Activated T-helper 2 cell treated with anti-CD3 and anti-CD28 coated beads, Interferon-gamma antibody, Interleukin-2, Interleukin-4, amounts not matched to agents 10 μg/mL and 5 μg/mL and 100 μg/mL, durations not matched to agents 14 hours and 24 hours and 36 hours (primary cell): ENCODE measurements around the gene DZANK1. TPM values are rescaled to one million over a fixed set of nuclear protein-coding genes. Genes with fewer than 3 reads are reported as not detected.
A peak's percentile ranks its signal among the peaks of the same experiment; 100 is the strongest.

Experiments
- DNase-seq: peaks from one replicate; pipeline ENCODE4 v3.0.0; 2021; ENCODE audit warnings: low spot score
- H3K27ac Mint-ChIP-seq: one replicate; pipeline ENCODE4 v1.8.0; 2021; ENCODE audit warnings: mixed read lengths
- H3K27me3 Mint-ChIP-seq: one replicate; pipeline ENCODE4 v1.8.0; 2021; ENCODE audit warnings: low read depth, mixed read lengths
- H3K36me3 Mint-ChIP-seq: one replicate; pipeline ENCODE4 v1.8.0; 2021; ENCODE audit warnings: low read depth, mixed read lengths
- H3K4me1 Mint-ChIP-seq: one replicate; pipeline ENCODE4 v1.8.0; 2021; ENCODE audit warnings: low read depth, mixed read lengths
- H3K4me3 Mint-ChIP-seq: one replicate; pipeline ENCODE4 v1.8.0; 2021; ENCODE audit warnings: low read depth, mild to moderate bottlenecking, moderate library complexity, mixed read lengths
- H3K9me3 Mint-ChIP-seq: one replicate; pipeline ENCODE4 v1.8.0; 2021; ENCODE audit warnings: mixed read lengths
- intact Hi-C: fragments of 100-400 bp; cut with micrococcal nuclease; formaldehyde crosslinking; loops from one replicate; pipeline ENCODE4 v1.15.1; 2023
- total RNA-seq: library from RNA; stranded (reverse); gene quantifications from 2 replicates; pipeline ENCODE4 v1.2.3, GENCODE V29; 2022

DZANK1 gene
- total RNA-seq, 1 donor from 2014 or later, result 1.3 TPM

DNA sequence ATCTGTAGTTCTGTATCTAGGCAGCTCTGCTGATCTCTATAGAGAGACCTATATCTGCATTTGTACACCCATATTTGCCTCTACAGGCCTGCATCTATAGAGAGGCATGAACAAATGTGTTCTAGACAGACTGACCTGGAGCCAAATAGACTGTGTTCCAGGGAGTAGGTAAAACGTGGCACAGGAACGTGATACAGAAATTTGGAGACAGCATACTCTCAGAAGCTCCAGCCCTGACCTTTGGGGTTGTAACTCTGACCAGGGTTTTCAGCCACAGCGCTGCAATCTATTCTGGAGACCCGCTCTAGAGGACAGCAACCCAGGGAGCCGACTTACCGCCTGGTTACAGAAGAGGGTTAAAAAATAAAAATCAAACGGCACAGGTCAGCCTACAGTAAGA is 29.2 kb upstream of the DZANK1 start:
- H3K4me1 Mint-ChIP-seq, result peaks cover 13% of the 10 kb centered on the region

DNA sequence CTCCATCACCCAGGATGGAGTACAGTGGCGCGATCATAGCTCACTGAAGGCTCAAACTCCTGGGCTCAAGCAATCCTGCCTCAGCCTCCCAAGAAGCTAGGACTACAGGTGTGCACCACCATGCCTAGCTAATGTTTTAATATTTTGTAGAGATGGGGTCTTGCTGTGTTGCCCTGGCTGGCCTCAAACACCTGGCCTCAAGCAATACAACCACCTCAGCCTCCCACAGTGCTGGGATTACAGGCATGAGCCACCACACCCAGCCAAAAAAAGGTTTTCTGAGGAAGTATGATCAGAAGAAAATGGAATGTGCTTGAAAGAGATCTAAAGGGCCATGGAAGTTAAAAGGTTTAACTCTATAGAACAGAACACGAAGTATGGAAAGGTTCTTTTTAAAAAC is 21.5 kb upstream of the DZANK1 start:
- no peaks in the 10 kb centered on the region for H3K4me1 Mint-ChIP-seq
- H3K4me3 Mint-ChIP-seq, result no peak overlapping the region
- H3K27ac Mint-ChIP-seq, result no peak overlapping the region
- H3K9me3 Mint-ChIP-seq, result no peaks in the 10 kb centered on the region
- H3K27me3 Mint-ChIP-seq, result no peaks in the 10 kb centered on the region
- intact Hi-C loops, result no loop called here
- peaks cover 36% of the 10 kb centered on the region for H3K36me3 Mint-ChIP-seq
- no peak for DNase-seq

More for the DNA sequence above, 29.2 kb upstream of the DZANK1 start:
- intact Hi-C loops, result no loop called here
- peak overlapping the region; percentile 97 for H3K4me3 Mint-ChIP-seq
- peaks cover 14% of the 10 kb centered on the region for H3K36me3 Mint-ChIP-seq
- peak overlapping the region; percentile 52 for H3K27ac Mint-ChIP-seq
- H3K27me3 Mint-ChIP-seq, result no peaks in the 10 kb centered on the region
- DNase-seq, result no peak
- no peaks in the 10 kb centered on the region for H3K9me3 Mint-ChIP-seq

DNA sequence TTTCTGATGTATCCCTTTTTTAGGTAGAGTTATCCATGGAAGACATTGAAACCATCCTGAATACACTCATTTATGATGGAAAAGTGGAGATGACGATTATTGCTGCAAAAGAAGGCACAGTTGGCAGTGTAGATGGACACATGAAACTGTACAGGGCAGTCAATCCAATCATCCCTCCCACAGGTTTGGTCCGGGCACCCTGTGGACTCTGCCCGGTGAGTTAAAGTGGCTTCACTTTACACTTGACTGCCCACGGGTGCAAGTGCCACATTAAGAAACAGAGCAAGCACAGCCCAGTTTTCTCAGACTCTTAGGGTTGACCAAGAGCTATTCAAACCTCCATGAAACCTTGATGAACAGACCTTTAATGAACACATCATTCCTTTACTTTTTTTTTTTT is 14.8 kb upstream of the DZANK1 start:
- H3K27ac Mint-ChIP-seq, result no peak overlapping the region

DNA sequence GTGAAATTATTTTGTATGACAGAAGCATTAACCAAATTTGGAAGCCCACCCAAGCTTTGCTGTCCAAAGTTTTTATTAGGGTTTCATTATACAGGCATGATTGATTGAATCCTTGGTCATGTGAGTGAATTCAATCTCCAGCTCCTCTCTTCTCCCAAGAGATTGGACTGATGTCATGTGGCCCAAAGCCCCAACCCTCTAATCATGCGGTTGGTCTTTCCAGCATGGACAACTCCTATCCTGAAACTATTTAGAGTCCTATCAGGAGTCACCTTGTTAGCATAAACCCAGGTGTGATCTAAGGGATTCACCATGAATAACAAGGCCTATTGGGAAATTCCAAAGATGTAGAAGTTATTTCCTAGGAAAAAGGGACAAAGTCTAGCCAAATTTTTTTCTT is 11.0 kb upstream of the DZANK1 start:
- intact Hi-C loops, result no loop called here
- no peak overlapping the region for H3K27ac Mint-ChIP-seq
- no peak for DNase-seq

More for the DNA sequence above, 14.8 kb upstream of the DZANK1 start:
- intact Hi-C loops, result no loop called here
- no peak overlapping the region for H3K4me3 Mint-ChIP-seq
- H3K9me3 Mint-ChIP-seq, result no peaks in the 10 kb centered on the region
- DNase-seq, result no peak
- no peaks in the 10 kb centered on the region for H3K27me3 Mint-ChIP-seq
- H3K36me3 Mint-ChIP-seq, result peaks cover 41% of the 10 kb centered on the region
- H3K4me1 Mint-ChIP-seq, result no peaks in the 10 kb centered on the region

DNA sequence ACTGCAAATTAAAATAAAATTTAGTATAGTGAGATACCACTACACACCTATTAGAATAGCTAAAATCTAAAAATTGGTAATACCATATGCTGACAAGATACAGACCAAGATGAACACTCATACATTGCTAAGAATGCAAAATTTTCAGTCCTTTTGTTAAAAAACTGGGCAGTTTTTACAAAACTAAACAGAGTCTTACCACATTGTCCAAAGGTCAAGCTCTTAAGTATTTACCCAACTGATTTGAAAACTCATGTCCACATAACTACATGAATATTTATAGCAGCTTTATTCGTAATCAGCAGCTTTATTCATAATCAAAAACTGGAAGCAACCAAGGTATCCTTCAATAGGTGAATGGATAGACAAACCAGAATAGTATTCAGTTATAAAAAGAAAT is 10.4 kb upstream of the DZANK1 start:
- Mint-ChIP-seq H3K4me1 (no peaks in the 10 kb centered on the region), H3K4me3 (no peak overlapping the region), H3K36me3 (peaks cover 46% of the 10 kb centered on the region), H3K27ac (no peak overlapping the region), H3K27me3 (no peaks in the 10 kb centered on the region), H3K9me3 (no peaks in the 10 kb centered on the region)
- intact Hi-C loops, result no loop called here
- DNase-seq, result no peak

More for the DNA sequence above, 11.0 kb upstream of the DZANK1 start:
- H3K36me3 Mint-ChIP-seq, result peaks cover 52% of the 10 kb centered on the region
- H3K27me3 Mint-ChIP-seq, result no peaks in the 10 kb centered on the region
- H3K4me3 Mint-ChIP-seq, result no peak overlapping the region
- H3K4me1 Mint-ChIP-seq, result no peaks in the 10 kb centered on the region
- H3K9me3 Mint-ChIP-seq, result no peaks in the 10 kb centered on the region

DNA sequence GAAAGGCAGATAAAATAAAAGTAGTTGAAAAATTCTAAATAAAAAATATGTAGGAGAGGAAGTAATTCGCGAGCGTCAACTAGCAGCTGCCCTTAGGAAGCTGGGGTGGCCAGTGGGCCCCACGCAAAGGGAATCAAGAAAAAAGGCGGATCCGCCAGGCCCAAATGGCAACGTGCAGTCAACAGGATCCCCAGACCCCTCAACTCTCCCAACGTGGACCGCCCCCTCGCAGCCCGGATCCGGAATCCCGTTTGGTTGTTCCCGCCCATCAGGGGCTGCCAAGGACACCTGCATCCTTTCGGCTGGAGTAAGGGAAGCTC is 296 bp downstream of the DZANK1 start:
- Mint-ChIP-seq H3K36me3 (peaks cover 6% of the 10 kb centered on the region), H3K4me3 (peak overlapping the region; percentile 97), H3K27ac (peak overlapping the region; percentile 88), H3K4me1 (peaks cover 19% of the 10 kb centered on the region), H3K9me3 (no peaks in the 10 kb centered on the region), H3K27me3 (no peaks in the 10 kb centered on the region)
- intact Hi-C loops, result loop anchor here (2.0 kb wide), 2 partner anchors 120 to 178 kb away; partner anchors contain the start of gene ZNF133
- no peak for DNase-seq

DNA sequence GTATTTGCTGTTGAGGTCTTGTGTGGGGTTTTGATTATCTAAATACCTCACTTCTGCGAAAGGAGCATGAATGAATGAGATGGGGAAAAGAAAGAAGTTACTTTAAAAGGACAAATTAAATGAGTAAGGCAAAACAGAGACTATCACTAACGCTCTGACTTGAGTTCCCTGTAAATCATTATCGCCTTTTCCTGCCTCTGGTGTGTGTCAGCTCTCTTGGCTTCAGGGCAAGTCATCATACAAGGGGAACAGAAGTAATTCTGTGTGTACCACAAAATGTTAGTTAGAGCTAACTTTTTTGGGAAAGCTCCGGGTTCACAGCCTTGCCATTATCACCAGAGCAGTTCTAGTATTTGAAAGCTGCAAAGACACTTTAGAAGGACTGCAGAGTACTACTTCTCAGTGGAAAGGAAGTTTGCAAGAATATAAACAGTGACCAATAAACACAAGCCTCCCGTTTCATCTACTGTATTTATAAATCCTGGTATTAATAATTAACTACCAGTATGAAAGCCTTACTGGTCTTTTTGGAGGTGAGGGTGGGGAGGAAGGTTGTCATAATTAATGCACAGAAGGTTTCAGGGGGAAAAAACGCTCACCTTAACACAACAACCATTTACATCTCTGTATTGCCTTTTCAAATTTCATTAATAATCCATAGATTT is 1.2 kb downstream of the DZANK1 start:
- peaks cover 19% of the 10 kb centered on the region for H3K4me1 Mint-ChIP-seq

DNA sequence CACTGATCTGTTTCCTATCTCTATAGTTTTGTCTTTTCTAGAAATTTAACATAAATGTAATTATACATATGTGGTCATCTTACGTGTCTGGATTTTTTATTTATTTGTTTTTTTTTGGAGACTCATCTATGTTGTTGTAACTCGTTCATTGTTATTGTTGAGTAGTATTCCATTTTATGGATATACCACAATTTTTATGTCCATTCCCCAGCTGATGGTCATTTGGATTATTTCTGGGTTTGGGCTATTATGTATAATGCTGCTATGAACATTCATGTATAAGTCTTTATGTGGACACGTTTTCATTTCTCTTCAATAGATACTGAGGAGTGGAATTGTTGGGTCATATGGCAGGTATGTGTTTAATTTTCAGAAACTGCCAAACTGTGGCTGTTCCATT is 10.2 kb downstream of the DZANK1 start:
- DNase-seq, result no peak
- intact Hi-C loops, result no loop called here
- Mint-ChIP-seq H3K27ac (no peak overlapping the region), H3K9me3 (no peaks in the 10 kb centered on the region), H3K4me3 (no peak overlapping the region), H3K27me3 (no peaks in the 10 kb centered on the region), H3K36me3 (no peaks in the 10 kb centered on the region), H3K4me1 (no peaks in the 10 kb centered on the region)

More for the DNA sequence above, 1.2 kb downstream of the DZANK1 start:
- peaks cover 6% of the 10 kb centered on the region for H3K36me3 Mint-ChIP-seq
- intact Hi-C loops, result loop anchor here (2.0 kb wide), 2 partner anchors 121 to 177 kb away; partner anchors contain the start of gene ZNF133
- H3K27ac Mint-ChIP-seq, result no peak overlapping the region
- H3K9me3 Mint-ChIP-seq, result no peaks in the 10 kb centered on the region
- no peak for DNase-seq
- H3K4me3 Mint-ChIP-seq, result peak overlapping the region; percentile 97
- no peaks in the 10 kb centered on the region for H3K27me3 Mint-ChIP-seq

DNA sequence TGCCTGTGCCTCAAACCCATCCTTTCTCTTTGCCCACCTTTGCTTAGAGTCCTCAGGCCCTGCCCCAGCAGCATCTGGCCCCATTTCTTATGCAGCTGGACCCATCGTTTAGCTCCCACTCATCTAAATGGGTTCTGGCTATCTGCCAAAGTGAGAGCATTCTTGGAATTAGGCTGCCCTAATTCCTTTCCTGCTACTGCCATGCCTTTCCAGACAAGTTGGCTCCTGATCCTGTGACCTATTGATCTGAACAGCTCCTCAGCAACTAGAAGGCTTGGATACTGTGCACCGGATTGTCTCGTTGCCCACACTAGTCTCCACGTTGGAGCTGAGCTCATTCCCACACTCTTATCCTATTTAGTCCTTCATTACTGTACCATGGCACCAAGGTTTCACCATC is 22.9 kb downstream of the DZANK1 start:
- no peaks in the 10 kb centered on the region for H3K36me3 Mint-ChIP-seq
- intact Hi-C loops, result no loop called here
- no peaks in the 10 kb centered on the region for H3K4me1 Mint-ChIP-seq

DNA sequence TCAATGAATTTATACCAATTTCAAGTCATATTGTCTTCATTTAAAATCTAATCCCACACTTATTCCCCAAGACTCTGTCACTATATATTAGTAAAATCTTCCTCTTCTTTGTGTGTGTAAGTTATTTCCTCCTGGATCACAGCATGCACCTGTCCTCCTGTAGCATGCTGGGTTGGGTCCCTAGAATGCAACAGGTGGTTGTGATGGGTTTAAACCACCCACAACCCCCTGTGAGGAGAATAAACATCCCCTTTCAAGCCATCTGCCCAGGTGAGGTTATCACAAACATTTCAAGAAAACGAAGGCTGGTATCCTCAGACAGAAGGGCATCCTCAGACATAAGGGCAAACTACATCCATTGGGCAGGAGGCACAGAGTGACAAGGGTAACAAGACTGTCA is 26.4 kb downstream of the DZANK1 start:
- H3K4me1 Mint-ChIP-seq, result peaks cover 2% of the 10 kb centered on the region
- no peaks in the 10 kb centered on the region for H3K27me3 Mint-ChIP-seq
- no peaks in the 10 kb centered on the region for H3K9me3 Mint-ChIP-seq
- H3K36me3 Mint-ChIP-seq, result no peaks in the 10 kb centered on the region
- no peak overlapping the region for H3K27ac Mint-ChIP-seq
- H3K4me3 Mint-ChIP-seq, result no peak overlapping the region
- no peak for DNase-seq
- intact Hi-C loops, result no loop called here

More for the DNA sequence above, 22.9 kb downstream of the DZANK1 start:
- no peaks in the 10 kb centered on the region for H3K9me3 Mint-ChIP-seq
- DNase-seq, result no peak
- no peak overlapping the region for H3K27ac Mint-ChIP-seq
- H3K27me3 Mint-ChIP-seq, result no peaks in the 10 kb centered on the region
- no peak overlapping the region for H3K4me3 Mint-ChIP-seq

DNA sequence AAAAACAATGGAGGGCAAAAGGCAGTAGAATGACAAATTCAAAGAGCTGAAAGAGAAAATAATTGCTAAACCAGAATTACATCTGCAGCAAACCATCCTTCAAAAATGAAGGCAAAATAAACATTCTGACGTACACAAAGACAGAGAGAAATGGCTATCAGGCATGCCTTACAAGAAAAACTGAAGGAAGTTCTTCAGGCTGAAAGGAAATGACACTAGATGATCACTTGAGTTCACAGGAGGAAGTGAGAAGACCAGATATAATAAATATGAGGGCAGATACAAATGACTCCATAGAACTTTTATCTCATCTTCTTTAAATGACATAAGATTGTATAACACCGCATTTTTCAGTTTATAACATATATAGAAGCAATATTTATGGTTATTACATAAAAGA is 30.0 kb downstream of the DZANK1 start:
- H3K4me1 Mint-ChIP-seq, result peaks cover 2% of the 10 kb centered on the region
- intact Hi-C loops, result no loop called here

DNA sequence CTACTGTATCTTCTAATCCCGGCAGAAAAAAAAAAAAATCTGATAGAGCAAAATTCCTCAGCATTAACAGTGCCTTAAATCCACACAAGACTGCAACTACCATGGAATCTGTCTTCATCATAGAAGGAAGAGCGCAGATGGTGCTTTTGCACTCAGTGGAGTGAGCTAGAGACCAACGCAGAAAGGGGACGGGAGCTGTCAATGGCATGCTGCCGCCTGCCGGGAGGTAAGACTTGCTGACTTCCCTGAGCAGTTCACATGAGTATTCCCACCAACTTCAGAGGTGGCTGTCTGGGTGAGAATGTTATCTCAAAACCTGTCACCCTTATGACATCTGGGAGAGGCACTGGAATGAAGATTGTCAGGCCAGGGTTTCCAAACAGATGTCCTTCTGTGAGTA is 35.6 kb downstream of the DZANK1 start:
- Mint-ChIP-seq H3K36me3 (no peaks in the 10 kb centered on the region), H3K27me3 (no peaks in the 10 kb centered on the region), H3K4me1 (no peaks in the 10 kb centered on the region), H3K27ac (no peak overlapping the region), H3K4me3 (no peak overlapping the region), H3K9me3 (no peaks in the 10 kb centered on the region)
- intact Hi-C loops, result no loop called here
- DNase-seq, result no peak

More for the DNA sequence above, 30.0 kb downstream of the DZANK1 start:
- Mint-ChIP-seq H3K9me3 (no peaks in the 10 kb centered on the region), H3K27me3 (no peaks in the 10 kb centered on the region), H3K36me3 (no peaks in the 10 kb centered on the region), H3K4me3 (no peak overlapping the region), H3K27ac (no peak overlapping the region)
- no peak for DNase-seq

DNA sequence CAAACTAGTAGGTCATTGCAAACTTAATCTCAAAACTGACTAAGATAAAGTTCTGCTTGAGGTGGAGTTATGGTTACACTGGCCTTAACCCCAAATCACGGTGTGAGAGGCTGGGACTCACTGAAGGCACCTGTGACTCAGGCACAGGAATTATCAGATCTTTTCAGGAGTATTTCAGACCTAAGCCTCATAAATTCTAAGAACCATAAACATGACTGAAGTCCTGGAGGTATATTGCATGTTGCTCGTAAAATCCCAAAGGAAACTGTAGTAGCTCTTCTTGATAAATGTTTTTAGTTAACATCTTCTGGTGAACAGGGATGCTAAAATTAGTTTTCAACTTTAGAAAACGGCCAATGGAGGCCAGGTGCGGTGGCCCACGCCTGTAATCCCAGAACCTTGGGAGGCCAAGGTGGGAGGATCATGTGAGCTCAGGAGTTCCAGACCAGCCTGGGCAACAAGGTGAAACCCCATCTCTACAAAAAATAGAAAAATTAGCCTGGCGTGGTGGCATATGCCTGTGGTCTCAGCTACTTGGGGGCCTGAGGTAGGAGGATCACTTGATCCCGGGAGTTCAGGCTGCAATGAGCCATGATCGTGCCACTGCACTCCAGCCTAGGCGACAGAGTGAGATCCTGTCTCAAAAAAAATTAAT is 36.5 kb downstream of the DZANK1 start:
- Mint-ChIP-seq H3K27ac (no peak overlapping the region), H3K27me3 (no peaks in the 10 kb centered on the region), H3K9me3 (no peaks in the 10 kb centered on the region), H3K4me3 (no peak overlapping the region), H3K4me1 (no peaks in the 10 kb centered on the region), H3K36me3 (no peaks in the 10 kb centered on the region)
- no peak for DNase-seq
- intact Hi-C loops, result no loop called here
